GM12892 (cell line): ENCODE measurements around the gene KIF1B.

Experiments
- POLR2AphosphoS5 ChIP-seq: IDR thresholded peaks from 2 replicates; pipeline ENCODE4 v1.6.1; 2011; ENCODE audit warnings: low read depth, low read length, control low read depth
- TAF1 ChIP-seq: IDR thresholded peaks from 2 replicates; pipeline ENCODE4 v1.6.1; 2011; ENCODE audit warnings: low read depth, mild to moderate bottlenecking, control low read depth, low read length, borderline replicate concordance

DNA sequence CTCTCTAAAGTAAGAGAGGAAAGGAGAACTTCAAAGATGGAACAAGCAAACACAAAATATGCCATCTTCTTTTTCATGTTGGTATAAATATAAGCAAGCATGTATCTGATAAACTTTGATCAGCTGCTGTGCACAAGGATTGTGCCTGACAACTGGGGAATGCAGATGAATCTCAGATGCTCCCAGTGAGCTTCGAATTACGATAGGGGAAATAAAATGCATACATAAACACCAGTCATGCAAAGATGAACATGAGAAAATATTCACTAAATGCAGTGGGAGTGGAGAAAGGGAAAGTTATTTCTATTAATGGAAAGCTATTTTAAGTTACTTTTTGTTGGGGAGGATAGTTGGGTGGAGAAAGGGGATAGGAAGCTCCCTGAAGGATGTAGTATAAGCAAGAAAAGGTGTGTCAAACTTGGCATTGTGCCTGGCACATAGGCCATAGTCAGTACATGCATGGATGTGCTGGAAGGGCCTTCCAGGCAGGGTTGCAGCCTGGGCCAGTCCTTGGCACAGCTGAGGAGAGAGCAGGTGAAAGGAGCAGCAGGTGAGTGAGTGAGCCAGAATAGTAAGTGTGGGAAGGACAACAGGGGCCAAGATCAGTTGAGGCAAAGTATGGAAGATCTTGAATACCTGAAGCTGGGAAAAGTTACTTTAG, 130.7 kb downstream of the KIF1B start:
- no peak for TF ChIP-seq TAF1
- no peak for TF ChIP-seq POLR2AphosphoS5
